HG02970 (cell line): Measurements from ENCODE around the gene SREBF2.
A peak's percentile ranks its signal among the peaks of the same experiment; 100 is the strongest.
"Not testable (repeated sequence)": the region's sequence is repeated elsewhere in the genome, so short reads cannot be mapped to it uniquely, and the experiment has no call there.

Experiments
- ATAC-seq: cut with Tn5 transposase; IDR thresholded peaks from one replicate; pipeline ENCODE4 v1.9.1; 2021; ENCODE audit warnings: mild to moderate bottlenecking, moderate library complexity, moderate number of reproducible peaks; ENCODE audit not compliant: unreplicated experiment, low FRiP score

SREBF2 gene

GRCh38 chr22:41935509-41935908 lies 102.6 kb downstream of the SREBF2 start:
- no peak for ATAC-seq

- ATAC-seq: no peak
These were observed 103.9 kb downstream of the SREBF2 start for GRCh38 chr22:41936894-41937169.

DNA sequence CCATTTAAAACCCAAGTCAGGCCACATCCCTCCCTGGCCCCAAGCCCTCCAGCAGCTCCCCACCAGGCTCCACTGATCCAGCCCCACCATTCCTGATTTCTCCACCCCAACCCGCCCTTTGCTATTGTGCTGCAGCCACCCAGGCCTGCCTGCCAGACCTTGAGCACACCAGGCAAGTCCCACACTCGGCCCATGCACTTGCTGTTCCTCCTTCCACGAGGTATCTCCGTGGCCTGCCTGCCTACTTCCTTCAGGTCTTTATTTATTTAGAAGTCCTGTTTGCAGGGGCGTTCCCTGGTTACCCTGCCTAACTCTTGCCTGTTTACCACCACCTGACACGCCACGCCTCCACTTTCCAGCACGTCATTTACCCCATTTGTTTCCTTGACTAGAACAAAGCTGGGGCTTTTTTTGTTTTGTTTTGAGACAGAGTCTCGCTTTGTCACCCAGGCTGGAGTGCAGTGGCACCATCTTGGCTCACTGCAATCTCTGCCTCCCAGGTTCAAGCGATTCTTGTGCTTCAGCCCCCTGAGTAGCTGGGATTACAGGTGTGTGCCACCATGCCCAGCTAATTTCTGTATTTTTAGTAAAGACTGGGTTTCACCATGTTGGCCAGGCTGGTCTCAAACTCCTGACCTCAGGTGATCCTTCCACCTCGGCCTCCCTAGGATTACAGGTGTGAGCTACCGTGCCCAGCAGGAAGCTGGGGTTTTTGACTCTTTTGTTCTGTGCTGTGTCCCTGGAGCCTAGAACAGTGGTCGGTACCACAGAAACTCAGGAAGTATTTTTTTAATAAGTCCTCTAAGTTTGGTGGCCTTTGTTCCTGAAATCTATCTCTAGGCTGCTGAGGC lies 107.3 kb downstream of the SREBF2 start:
- ATAC-seq: peak; percentile 48

DNA sequence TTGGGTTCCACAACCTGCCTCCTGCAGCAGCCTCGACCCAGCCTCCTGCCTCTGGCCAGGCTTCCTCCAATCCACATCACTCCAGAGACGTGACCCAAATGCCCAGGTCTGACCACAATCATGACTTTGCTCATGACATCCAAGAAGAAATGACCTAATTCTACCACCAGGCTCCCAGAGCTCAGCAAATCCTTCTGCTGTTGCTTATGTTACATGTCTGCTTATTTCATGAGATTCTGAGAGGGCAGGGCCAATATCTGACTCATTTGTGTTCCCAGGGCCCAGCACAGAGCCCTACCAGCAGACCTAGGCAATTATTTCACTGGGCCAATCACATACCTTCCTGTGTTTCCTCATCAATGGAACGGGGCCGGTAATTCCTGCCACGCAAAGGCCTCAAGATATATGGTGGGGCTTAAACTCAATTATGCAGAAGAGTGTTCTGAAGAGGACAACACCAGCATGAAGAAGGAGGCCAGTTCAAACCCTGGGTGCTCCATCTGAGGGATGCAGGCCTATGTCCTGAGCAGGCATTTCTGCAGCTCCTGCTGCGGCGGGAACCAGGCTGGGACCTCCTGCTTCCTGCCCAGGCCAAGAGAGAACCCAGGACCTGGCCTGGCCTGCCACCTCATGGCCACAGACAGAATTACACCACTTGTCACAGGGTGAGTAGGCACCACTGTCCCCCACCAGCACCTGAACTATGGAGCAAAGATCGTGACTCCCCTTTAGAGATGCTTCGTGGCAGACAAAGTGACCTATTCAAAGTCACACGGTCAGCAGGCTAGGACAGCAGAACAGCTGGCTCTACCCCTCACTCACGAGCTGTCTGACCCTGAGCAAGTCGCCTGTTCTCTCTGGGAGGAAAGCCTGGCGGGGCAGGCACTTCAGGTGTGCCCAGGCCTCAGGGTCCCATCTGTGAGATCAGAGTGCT lies 108.2 kb downstream of the SREBF2 start:
- no peak for ATAC-seq

- no peak for ATAC-seq
These were observed 110.8 kb downstream of the SREBF2 start for GRCh38 chr22:41943661-41944209.

- ATAC-seq: peak; percentile 79
These were observed 113.9 kb downstream of the SREBF2 start, which contains the start of gene CENPM for GRCh38 chr22:41946629-41947423. TSS of gene CENPM (minus strand) at chr22:41947152. CDS start at chr22:41947076, 76 bp downstream.

- no peak for ATAC-seq
These were observed 114.6 kb downstream of the SREBF2 start for GRCh38 chr22:41947424-41948080.

DNA sequence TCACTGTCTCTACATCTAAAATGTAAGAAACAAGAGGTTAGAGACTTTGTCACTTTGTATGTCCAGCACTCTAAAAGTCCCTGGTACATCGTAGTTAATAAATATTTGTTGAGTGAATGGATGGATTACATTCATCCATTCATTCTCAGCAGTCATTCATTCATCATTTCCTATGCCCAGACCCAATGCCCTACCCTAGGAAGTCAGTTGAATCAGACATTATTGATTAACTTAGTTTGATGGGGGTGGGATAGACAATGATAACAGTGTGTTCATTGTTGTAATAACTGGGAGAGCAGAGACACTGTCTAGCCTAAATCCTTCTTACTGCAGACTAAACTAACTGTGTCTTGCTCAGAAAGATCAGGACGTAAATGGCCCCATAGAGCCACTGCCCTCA lies 115.2 kb downstream of the SREBF2 start:
- no peak for ATAC-seq

GRCh38 chr22:41948928-41949296 lies 116.0 kb downstream of the SREBF2 start:
- ATAC-seq: not testable (repeated sequence)

GRCh38 chr22:41949297-41949965 lies 116.5 kb downstream of the SREBF2 start:
- no peak for ATAC-seq

DNA sequence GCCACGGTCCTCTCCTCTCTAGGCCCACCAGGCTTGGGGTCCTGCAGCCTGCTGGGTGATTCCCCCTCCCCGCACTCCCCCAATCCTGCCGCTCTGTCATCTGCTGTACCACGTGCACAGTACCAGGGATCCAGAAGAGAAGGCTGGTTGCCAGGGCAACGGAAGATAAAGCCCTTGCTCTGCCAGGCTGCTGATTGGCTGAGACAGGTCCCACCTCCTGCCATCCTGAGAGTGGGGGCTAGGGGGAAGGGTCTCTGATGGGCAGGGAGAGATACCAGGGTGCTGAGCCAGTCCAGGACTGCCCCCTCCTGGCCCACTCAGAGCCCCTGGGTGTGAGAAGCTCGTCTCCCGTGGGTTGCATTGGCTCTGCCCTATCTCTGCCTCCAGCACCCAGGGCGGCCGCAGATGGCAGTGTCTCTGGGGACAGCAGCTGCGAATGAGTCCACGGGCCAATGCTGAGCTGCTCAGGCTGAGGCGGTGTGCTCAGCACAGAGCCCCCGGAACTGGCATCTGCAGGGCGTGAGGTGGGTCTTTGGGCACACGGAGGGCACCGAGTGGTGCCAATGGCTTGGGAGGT lies 119.1 kb downstream of the SREBF2 start, which contains the start of gene SMIM45:
Gene SMIM45, plus strand, starts transcription at position 253 of the 577 bp plus-strand sequence.
- no peak for ATAC-seq

DNA sequence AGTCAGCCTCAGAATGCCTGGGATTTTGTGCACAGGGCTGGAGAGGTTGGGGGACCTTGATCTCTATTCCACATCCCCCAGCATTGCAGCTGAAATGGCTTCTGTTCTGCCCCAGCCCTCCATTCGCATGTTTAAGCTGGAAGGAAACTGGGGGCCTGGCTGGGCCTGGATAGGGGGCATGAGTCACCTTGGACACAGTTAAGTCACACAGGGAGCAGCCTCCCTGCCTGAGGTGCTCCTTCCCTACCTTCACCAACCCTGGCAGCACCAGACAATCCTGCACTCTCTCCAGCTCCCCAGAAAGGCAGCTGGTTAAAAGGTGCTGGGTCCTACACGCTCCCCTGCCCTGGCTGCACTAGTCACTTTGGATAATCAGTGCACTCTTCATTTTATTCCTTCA lies 119.8 kb downstream of the SREBF2 start:
- no peak for ATAC-seq
